CMK (cell line): ENCODE measurements around the gene CRB1.
A peak's percentile ranks its signal among the peaks of the same experiment; 100 is the strongest.
"Not testable (repeated sequence)": the region's sequence is repeated elsewhere in the genome, so short reads cannot be mapped to it uniquely, and the experiment has no call there.

ENCODE experiments used
- DNase-seq: peaks from one replicate; pipeline ENCODE4 v3.0.0-alpha.2; 2010; ENCODE audit warnings: low read depth

Gene CRB1

GRCh38 chr1:197465528-197466327 lies 197.7 kb downstream of the CRB1 start:
- no peak for DNase-seq

GRCh38 chr1:197466813-197467212 lies 198.8 kb downstream of the CRB1 start:
- DNase-seq: no peak

DNA sequence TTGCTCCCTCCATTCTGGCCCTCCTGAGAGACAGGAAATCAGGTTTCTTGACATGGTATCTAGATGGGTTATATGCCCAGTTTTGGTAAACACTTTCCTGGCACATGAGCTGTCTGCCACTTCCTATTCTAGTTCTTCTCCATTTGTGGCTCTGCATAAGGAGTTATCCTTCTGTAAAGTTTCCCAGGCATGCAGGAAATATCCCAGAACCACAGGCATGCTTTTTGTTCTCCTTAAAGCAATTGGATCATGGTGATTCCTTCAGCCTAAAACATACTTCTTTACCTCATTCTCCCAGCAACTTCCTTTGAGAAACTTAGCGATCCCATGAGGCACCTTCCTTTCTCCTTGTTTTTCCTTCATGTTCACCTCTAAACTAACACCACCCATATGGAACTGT lies 199.8 kb downstream of the CRB1 start:
- DNase-seq: no peak

- no peak for DNase-seq
Measured at GRCh38 chr1:197468543-197469175, 200.6 kb downstream of the CRB1 start.

- DNase-seq: peak; percentile 33
Measured at GRCh38 chr1:197469620-197470210, 201.7 kb downstream of the CRB1 start.

DNA sequence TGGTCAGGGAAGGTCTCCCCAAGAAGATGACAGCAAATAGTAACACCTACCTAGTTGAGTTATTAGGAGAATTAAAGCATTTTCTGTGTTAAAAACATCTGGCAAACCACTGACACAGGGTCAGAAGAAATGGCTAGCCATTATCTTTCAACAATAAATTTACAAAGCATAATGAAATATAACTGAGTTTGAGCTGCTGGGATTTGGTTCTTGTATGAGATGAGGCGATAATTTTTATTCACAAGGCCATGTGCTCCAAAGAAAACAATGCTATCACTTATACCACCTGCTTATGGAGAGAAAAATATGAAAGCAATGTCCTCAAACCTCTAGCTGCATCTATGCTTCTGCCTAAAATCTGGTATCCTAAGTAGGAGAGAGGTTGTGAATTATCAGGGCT lies 202.3 kb downstream of the CRB1 start:
- DNase-seq: no peak

DNA sequence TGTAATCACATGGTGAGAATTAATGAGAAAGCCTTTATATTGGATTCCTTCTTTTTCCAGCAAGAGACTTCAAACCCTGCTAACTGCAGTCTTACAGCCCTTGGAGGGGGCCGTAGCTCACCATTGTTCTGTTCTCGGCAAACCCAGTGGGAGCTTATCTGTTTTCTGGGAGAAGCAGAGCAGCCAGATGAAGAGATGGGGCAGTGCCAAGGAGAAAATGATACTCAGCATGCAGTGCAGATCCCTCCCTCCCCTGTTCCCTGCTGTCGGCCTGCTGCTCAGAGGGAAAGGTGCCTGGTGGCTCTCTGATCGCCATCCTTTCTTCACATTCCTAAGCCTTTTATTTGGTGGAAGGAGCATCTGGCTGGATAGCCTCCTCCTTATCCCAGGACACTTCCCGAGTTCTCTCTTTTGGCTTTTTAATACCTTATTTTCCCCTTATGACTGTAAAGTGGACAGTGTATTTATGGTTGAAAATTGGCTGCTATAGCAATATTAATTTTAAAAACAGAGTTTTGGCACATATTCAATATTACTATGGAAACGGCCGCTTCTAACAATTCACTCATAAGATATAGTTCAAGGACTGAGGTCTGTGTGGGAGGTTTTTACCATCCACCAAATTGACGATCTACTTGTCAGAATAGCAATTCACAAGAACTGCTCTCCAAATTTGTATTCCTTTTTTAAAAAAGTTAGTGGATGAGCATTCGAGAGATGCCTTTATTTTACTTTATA lies 203.4 kb downstream of the CRB1 start:
- DNase-seq: no peak

- DNase-seq: no peak
Measured at GRCh38 chr1:197472141-197472540, 204.1 kb downstream of the CRB1 start.

GRCh38 chr1:197480446-197480845 lies 212.4 kb downstream of the CRB1 start:
- no peak for DNase-seq

GRCh38 chr1:197481101-197481500 lies 213.0 kb downstream of the CRB1 start:
- DNase-seq: no peak

- DNase-seq: no peak
Measured at GRCh38 chr1:197485790-197486189, 217.7 kb downstream of the CRB1 start.

- no peak for DNase-seq
Measured at GRCh38 chr1:197486946-197487345, 218.9 kb downstream of the CRB1 start.

- not testable (repeated sequence) for DNase-seq
Measured at GRCh38 chr1:197491505-197491904, 223.5 kb downstream of the CRB1 start.

GRCh38 chr1:197496722-197497121 lies 228.7 kb downstream of the CRB1 start:
- DNase-seq: no peak

DNA sequence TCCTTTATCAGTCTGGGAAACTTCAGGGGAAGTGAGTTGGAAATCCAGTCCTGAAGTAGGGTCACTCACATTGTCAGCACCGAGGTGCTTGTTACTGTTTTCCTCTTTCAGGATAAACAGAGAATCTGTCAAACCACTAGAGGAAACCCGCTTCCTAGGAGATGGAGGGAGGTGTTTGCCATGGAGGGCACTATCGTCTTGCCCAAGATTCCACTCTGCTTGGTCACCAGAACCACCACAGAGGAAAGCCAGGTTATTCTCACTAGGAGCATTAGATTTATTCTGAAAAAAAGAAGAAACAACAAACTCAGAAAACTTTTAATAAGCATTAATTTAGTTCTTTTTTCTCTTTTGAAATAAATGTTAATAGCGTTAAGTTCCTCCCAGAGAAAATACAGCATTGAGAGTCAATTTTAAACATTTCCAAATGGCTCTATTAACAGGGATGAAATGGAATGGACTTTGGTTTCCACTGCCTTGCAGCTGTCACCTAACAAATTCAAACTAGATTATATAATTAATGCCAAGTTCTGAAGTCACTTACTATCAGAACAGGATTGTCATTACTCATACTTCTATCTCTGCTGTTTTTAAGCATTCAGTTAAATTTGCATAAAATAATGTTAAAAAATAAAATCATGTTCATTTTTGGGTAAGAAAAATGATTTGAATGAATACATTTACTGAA lies 242.8 kb downstream of the CRB1 start:
- DNase-seq: no peak

- DNase-seq: no peak
Measured at GRCh38 chr1:197515421-197515820, 247.4 kb downstream of the CRB1 start.

DNA sequence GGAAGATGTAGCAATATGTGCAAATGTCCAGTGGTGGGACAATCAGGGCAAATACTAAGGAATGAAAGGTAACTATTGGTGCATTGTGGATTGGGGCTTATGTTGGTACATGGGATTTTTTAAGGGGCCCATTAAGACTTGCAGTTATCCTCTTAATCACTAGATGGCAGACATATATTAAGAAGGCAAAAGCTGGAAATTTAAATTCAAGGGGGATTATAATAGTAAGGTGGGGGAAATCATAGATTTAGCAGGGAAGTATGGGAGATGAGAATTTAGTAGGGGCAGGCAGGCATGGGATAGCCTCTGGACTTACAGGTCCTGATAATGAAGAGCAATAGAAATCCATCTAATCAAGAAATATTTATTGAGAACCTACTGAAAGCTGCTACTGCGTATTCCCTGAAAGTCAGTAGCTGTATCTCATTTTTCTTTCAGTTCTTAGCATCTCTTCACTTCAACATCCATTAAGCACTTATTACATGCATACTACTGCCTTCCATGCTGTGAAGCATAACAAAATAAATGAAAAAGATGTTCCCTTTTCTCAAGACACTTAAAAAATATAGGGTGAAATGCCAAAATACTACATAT lies 251.8 kb downstream of the CRB1 start:
- DNase-seq: no peak

DNA sequence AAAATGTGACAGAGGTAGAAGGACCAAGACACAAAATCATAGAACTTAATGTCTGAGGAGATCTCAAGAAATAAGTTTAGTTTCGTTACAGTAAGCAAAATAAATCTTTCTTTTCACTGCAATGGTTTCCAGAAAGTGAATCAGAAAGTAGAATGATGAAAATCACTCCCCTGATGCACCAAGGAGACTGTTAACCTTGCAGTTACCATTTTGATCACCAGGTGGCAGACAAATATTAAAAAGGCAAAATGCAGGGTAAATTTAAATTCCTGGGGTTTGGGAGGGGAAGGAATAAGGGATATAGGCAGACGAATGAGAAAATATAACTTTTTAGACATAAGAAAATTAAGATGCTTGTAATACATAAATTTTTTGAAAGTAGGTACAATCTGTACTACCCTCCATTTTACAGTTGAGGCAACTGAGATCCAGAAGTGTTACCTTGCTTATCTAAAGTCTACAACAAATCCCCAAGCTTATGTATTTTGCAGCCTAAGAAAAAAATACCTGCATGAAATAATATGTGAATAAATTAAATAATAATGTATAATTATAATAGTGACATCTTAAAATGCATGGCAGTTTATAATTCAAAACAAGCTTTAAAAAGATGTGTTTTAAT lies 253.2 kb downstream of the CRB1 start:
- no peak for DNase-seq

DNA sequence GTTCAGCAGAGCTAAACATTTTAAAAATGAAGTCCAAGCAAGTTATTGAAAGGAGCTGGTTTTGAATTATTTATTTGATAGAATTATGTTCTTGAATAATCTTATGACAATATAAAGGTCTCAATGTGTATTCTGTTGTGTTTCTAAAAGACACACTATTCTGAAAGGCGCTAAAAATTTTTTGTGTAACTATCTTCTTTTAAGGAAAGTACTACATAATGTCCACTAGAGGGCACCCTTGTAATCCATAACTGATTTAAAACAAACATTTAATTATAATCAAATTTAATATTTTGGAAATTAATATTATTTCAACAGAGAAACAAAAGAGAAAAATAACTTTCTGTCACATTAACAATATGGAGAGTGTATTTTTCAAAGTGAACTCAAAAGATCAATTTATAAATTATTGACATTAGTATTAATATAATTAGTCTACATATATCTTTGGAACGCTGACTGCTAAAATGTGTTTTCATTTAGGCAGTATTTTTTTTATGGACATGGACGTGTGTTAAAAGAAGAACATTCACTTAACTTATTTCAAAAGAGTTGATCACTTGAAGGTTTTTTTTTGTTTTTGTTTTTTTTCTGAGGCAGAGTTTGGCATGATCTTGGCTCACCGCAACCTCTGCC lies 258.8 kb downstream of the CRB1 start:
- DNase-seq: no peak
